Thymus (tissue), 14 donors: Measurements from ENCODE around the gene DNAJC5G. TPM values are rescaled to one million over a fixed set of nuclear protein-coding genes. Genes with fewer than 3 reads are reported as not detected.

Experiments used
- DNase-seq, 9 donors: peaks; one replicate each; pipeline ENCODE4 v3.0.0-alpha.2; 2013; ENCODE audit warnings: low spot score in 9 of 9, low read depth in 6 of 9, missing footprints in 1 of 9
- H3K27ac ChIP-seq, 2 donors: one replicate each; pipeline ENCODE4 v1.5.1; 2013; ENCODE audit warnings: control low read depth in 1 of 2, low read depth in 1 of 2, low read length in 1 of 2, mild to moderate bottlenecking in 1 of 2, moderate library complexity in 1 of 2
- H3K27me3 ChIP-seq, 2 donors: one replicate each; pipeline ENCODE4 v1.5.1; 2013; ENCODE audit warnings: low read length in 1 of 2; ENCODE audit not compliant: control insufficient read depth in 2 of 2, insufficient read depth in 1 of 2
- H3K36me3 ChIP-seq, 2 donors: one replicate each; pipeline ENCODE4 v1.5.1; 2013; ENCODE audit warnings: low read length in 1 of 2, mild to moderate bottlenecking in 1 of 2, moderate library complexity in 1 of 2; ENCODE audit not compliant: control insufficient read depth in 2 of 2, insufficient read depth in 2 of 2
- H3K4me1 ChIP-seq, 2 donors: one replicate each; pipeline ENCODE4 v1.5.1; 2013; ENCODE audit warnings: low read length in 2 of 2; ENCODE audit not compliant: control insufficient read depth in 2 of 2, insufficient read depth in 2 of 2
- H3K4me3 ChIP-seq, 2 donors: one replicate each; pipeline ENCODE4 v1.5.1; 2013; ENCODE audit warnings: low read length in 2 of 2, control low read depth in 1 of 2, mild to moderate bottlenecking in 1 of 2
- H3K9me3 ChIP-seq, 2 donors: one replicate each; pipeline ENCODE4 v1.5.1; 2013; ENCODE audit warnings: low read length in 1 of 2, mild to moderate bottlenecking in 1 of 2; ENCODE audit not compliant: control insufficient read depth in 2 of 2, insufficient read depth in 1 of 2
- WGBS: extraction: QIAGEN DNeasy Blood & Tissue Kit; methylation state at CpG from one replicate; pipeline ENCODE4 v1.1.7; 2013; 5-methylcytosine and 5-hydroxymethylcytosine counted together
- long read RNA-seq, 10 donors: transcript quantifications; one replicate each; lab custom pipeline, GENCODE V29; 2026
- polyA plus RNA-seq: library from polyadenylated mRNA; stranded (reverse); fragments of 200-250 nt; gene quantifications from one replicate; pipeline ENCODE4 v1.2.3, GENCODE V29; 2013
- total RNA-seq: library from RNA; stranded (reverse); fragments of 120-200 nt; gene quantifications from one replicate; pipeline ENCODE4 v1.2.4, GENCODE V29; 2013
- donor health status: healthy.

DNAJC5G gene
- not detected for total RNA-seq
- 0.02 TPM for polyA plus RNA-seq
- long read RNA-seq, donor 1, result 0 reads
- long read RNA-seq, donor 2, result 0 reads
- long read RNA-seq, donor 3, result 0 reads
- long read RNA-seq, donor 4, result 0 reads
- long read RNA-seq, donor 5, result 0 reads
- long read RNA-seq, donor 6, result 0 reads
- long read RNA-seq, donor 7, result 0 reads
- long read RNA-seq, donor 8, partial matches to known transcripts, result 0 of 1 reads
- long read RNA-seq, donor 8, other reads (novel, unspliced or antisense), result 0 of 1 reads
- long read RNA-seq, donor 9, result 0 reads
- long read RNA-seq, donor 10, result 0 reads

GRCh38 chr2:27275211-27276150 is at the start of gene DNAJC5G:
TSS of gene DNAJC5G (plus strand) at chr2:27275433. CDS start at chr2:27276729, 1,296 bp downstream.
- no peaks in the 10 kb centered on the region for H3K4me1 ChIP-seq
- no peak for DNase-seq
- WGBS, result 93% methylated on average over 39 of the region's 39 CpGs
- H3K9me3 ChIP-seq, result no peaks in the 10 kb centered on the region
- H3K27me3 ChIP-seq, result peaks cover 0 to 29% of the 10 kb centered on the region in 2 donors
- H3K4me3 ChIP-seq, result no peak within 1 kb of the TSS
- H3K27ac ChIP-seq, result no peak within 1 kb of the TSS
- no peaks in the 10 kb centered on the region for H3K36me3 ChIP-seq

DNA sequence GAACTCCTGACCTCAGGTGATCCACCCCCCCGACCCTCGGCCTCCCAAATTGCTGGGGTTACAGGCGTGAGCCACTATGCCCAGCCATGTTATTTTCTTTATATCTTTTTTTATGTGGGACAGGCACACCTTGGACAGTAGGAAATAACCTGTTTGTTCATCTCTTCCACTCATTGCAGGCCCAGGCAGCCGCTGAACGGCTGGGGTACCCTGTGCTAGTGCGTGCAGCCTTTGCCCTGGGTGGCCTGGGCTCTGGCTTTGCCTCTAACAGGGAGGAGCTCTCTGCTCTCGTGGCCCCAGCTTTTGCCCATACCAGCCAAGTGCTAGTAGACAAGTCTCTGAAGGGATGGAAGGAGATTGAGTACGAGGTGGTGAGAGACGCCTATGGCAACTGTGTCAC is 49.7 kb upstream of the DNAJC5G start:
- Histone ChIP-seq H3K9me3 (no peaks in the 10 kb centered on the region), H3K36me3 (peaks cover 66 to 75% of the 10 kb centered on the region in 2 donors), H3K4me3 (no peak overlapping the region), H3K27me3 (no peaks in the 10 kb centered on the region), H3K27ac (no peak overlapping the region), H3K4me1 (no peaks in the 10 kb centered on the region)
- DNase-seq, result no peak
- WGBS, result 98% methylated on average over 9 of the region's 9 CpGs

DNA sequence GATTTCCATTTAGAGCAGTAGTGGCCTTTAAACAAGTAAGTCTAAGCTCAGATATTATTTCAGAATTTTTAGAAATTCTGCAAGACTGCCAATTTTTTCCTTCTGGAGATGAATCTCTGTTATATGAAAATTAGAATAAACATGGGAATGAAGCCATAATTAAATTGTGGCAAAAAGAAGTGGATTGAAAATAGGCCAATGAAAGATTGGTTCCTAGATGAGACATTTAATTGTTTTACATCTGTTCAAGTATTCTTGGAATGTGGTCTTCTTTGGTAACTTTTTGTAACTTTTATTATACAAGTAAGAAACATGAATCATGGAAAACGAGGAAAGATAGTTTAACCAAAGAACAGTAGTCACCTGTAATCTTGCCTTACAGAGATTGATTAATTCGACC is 47.7 kb upstream of the DNAJC5G start:
- Histone ChIP-seq H3K36me3 (peaks cover 72 to 81% of the 10 kb centered on the region in 2 donors), H3K4me3 (no peak overlapping the region), H3K4me1 (no peaks in the 10 kb centered on the region), H3K27me3 (no peaks in the 10 kb centered on the region), H3K9me3 (no peaks in the 10 kb centered on the region), H3K27ac (no peak overlapping the region)
- no peak for DNase-seq
- 97% methylated on average over 2 of the region's 2 CpGs for WGBS

DNA sequence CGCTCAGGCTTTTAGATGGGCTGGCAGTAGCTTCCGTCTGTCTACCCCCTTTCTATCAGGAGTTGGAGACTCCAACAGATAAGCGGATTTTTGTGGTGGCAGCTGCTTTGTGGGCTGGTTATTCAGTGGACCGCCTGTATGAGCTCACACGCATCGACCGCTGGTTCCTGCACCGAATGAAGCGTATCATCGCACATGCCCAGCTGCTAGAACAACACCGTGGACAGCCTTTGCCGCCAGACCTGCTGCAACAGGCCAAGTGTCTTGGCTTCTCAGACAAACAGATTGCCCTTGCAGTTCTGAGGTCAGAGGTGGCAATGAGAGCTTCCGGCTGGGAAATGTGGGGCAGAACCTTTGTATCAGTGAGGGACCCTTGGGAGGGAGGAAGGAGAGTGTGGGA is 43.3 kb upstream of the DNAJC5G start:
- WGBS, result 98% methylated on average over 13 of the region's 13 CpGs
- H3K4me3 ChIP-seq, result no peak overlapping the region
- H3K27ac ChIP-seq, result no peak overlapping the region
- no peaks in the 10 kb centered on the region for H3K9me3 ChIP-seq
- no peaks in the 10 kb centered on the region for H3K27me3 ChIP-seq
- DNase-seq, result no peak
- H3K4me1 ChIP-seq, result no peaks in the 10 kb centered on the region
- peaks cover 72 to 85% of the 10 kb centered on the region in 2 donors for H3K36me3 ChIP-seq

- H3K27ac ChIP-seq, result no peak overlapping the region
- H3K4me3 ChIP-seq, result no peak overlapping the region
- no peak for DNase-seq
- peaks cover 0 to 3% of the 10 kb centered on the region in 2 donors for H3K9me3 ChIP-seq
- no peaks in the 10 kb centered on the region for H3K4me1 ChIP-seq
- 98% methylated on average over 14 of the region's 14 CpGs for WGBS
- peaks cover 81 to 87% of the 10 kb centered on the region in 2 donors for H3K36me3 ChIP-seq
- H3K27me3 ChIP-seq, result no peaks in the 10 kb centered on the region
These were observed 41.9 kb upstream of the DNAJC5G start for GRCh38 chr2:27233341-27233740.

DNA sequence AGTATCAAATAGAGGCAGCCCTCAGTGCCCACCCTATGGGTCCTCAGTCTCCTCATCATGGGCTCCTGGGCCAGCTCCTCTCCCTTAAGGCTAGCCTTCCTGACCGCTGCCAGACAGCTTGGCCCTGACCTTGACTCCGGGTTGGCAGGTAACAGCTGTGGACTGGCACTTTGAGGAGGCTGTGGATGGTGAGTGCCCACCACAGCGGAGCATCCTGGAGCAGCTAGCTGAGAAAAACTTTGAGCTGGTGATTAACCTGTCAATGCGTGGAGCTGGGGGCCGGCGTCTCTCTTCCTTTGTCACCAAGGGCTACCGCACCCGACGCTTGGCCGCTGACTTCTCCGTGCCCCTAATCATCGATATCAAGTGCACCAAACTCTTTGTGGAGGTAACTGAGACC is 39.1 kb upstream of the DNAJC5G start:
- Histone ChIP-seq H3K36me3 (peaks cover 96 to 97% of the 10 kb centered on the region in 2 donors), H3K27me3 (no peaks in the 10 kb centered on the region), H3K9me3 (peaks cover 0 to 3% of the 10 kb centered on the region in 2 donors), H3K4me3 (no peak overlapping the region), H3K4me1 (no peaks in the 10 kb centered on the region), H3K27ac (no peak overlapping the region)
- no peak for DNase-seq
- WGBS, result 98% methylated on average over 12 of the region's 12 CpGs

- H3K4me1 ChIP-seq, result no peaks in the 10 kb centered on the region
- no peak overlapping the region for H3K4me3 ChIP-seq
- H3K36me3 ChIP-seq, result peaks cover 96 to 97% of the 10 kb centered on the region in 2 donors
- H3K27ac ChIP-seq, result no peak overlapping the region
- peaks cover 0 to 3% of the 10 kb centered on the region in 2 donors for H3K9me3 ChIP-seq
- WGBS, result 99% methylated on average over 3 of the region's 3 CpGs
- no peak for DNase-seq
- no peaks in the 10 kb centered on the region for H3K27me3 ChIP-seq
These were observed 38.6 kb upstream of the DNAJC5G start for GRCh38 chr2:27236626-27237025.

GRCh38 chr2:27237341-27237945 is 37.8 kb upstream of the DNAJC5G start:
- no peak overlapping the region for H3K4me3 ChIP-seq
- no peak overlapping the region for H3K27ac ChIP-seq
- peaks cover 0 to 3% of the 10 kb centered on the region in 2 donors for H3K9me3 ChIP-seq
- H3K4me1 ChIP-seq, result no peaks in the 10 kb centered on the region
- DNase-seq, result no peak
- H3K36me3 ChIP-seq, result peaks cover 95 to 96% of the 10 kb centered on the region in 2 donors
- H3K27me3 ChIP-seq, result no peaks in the 10 kb centered on the region
- 99% methylated on average over 15 of the region's 15 CpGs for WGBS

DNA sequence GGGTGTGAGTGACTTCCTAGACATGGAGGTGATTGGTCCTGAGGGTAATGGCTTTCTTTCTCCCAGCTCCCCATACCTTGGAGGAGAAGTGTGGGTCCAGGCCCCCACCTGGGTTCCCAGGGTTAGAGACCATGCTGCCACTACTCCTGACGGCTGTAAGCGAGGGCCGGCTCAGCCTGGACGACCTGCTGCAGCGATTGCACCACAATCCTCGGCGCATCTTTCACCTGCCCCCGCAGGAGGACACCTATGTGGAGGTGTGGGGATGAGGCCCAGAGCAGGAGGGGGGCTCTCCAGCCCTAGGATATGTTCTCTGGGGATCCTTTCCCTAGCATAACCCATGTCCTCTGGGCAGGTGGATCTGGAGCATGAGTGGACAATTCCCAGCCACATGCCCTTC is 36.3 kb upstream of the DNAJC5G start:
- Histone ChIP-seq H3K4me3 (no peak overlapping the region), H3K36me3 (peaks cover 95 to 96% of the 10 kb centered on the region in 2 donors), H3K27me3 (no peaks in the 10 kb centered on the region), H3K9me3 (peaks cover 0 to 3% of the 10 kb centered on the region in 2 donors), H3K4me1 (no peaks in the 10 kb centered on the region), H3K27ac (no peak overlapping the region)
- no peak for DNase-seq
- 98% methylated on average over 8 of the region's 8 CpGs for WGBS
